GM12878 (cell line): ENCODE data around the gene LRRC61. TPM values are rescaled to one million over a fixed set of nuclear protein-coding genes. Genes with fewer than 3 reads are reported as not detected.

Experiments
- CBX5 ChIP-seq: sonication (generic); IDR thresholded peaks from 2 replicates; pipeline ENCODE4 v1.6.1; 2016; ENCODE audit warnings: low read depth, moderate library complexity, mild to moderate bottlenecking, inconsistent platforms
- CHD1 ChIP-seq: IDR thresholded peaks from 2 replicates; pipeline ENCODE4 v1.6.1; 2012; ENCODE audit warnings: low read depth, low read length, improper control_type of control experiment
- CHD4 ChIP-seq: fragments of 200-600 bp; sonication (generic); IDR thresholded peaks from 2 replicates; pipeline ENCODE4 v1.6.1; 2016; ENCODE audit warnings: mild to moderate bottlenecking
- EGR1 ChIP-seq, 2 experiments: IDR thresholded peaks; 1 replicate in 1 of 2; 2 replicates in 1 of 2; pipeline ENCODE4 v1.6.1; 2011 to 2012; ENCODE audit warnings: low read depth in 2 of 2, low read length in 2 of 2, borderline replicate concordance in 1 of 2, mild to moderate bottlenecking in 1 of 2, moderate library complexity in 1 of 2
- EP300 ChIP-seq, 2 experiments: fragments of 150-350 bp in 1 of 2; IDR thresholded peaks; 2 replicates each; pipeline ENCODE4 v1.6.1; 2011 to 2012; ENCODE audit warnings: low read depth in 2 of 2, low read length in 2 of 2, borderline replicate concordance in 1 of 2, improper control_type of control experiment in 1 of 2, inconsistent platforms in 1 of 2; ENCODE audit not compliant: control insufficient read depth in 1 of 2
- GABPA ChIP-seq: IDR thresholded peaks from 2 replicates; pipeline ENCODE4 v1.6.1; 2014; ENCODE audit warnings: antibody characterized with exemption, low read depth, mild to moderate bottlenecking, inconsistent platforms
- GATAD2B ChIP-seq: fragments of 450-650 bp; conservative IDR thresholded peaks from 2 replicates; pipeline ENCODE4 v1.6.1; 2017; ENCODE audit warnings: low read depth, mild to moderate bottlenecking, moderate library complexity
- IKZF2 ChIP-seq, 2 experiments: fragments of 450-650 bp; IDR thresholded peaks; 2 replicates each; pipeline ENCODE4 v1.6.1; 2017; ENCODE audit warnings: mild to moderate bottlenecking in 2 of 2, moderate library complexity in 2 of 2
- JUNB ChIP-seq: IDR thresholded peaks from 2 replicates; pipeline ENCODE4 v1.6.1; 2016; ENCODE audit warnings: antibody characterized with exemption, mild to moderate bottlenecking
- KDM1A ChIP-seq: fragments of 200-600 bp; sonication (generic); IDR thresholded peaks from 2 replicates; pipeline ENCODE4 v1.6.1; 2016; ENCODE audit warnings: borderline replicate concordance
- LARP7 ChIP-seq: fragments of 450-650 bp; IDR thresholded peaks from 2 replicates; pipeline ENCODE4 v1.6.1; 2017; ENCODE audit warnings: mild to moderate bottlenecking
- MEF2B ChIP-seq: fragments of 450-650 bp; IDR thresholded peaks from 2 replicates; pipeline ENCODE4 v1.6.1; 2018; ENCODE audit warnings: mild to moderate bottlenecking, moderate library complexity; ENCODE audit not compliant: partially characterized antibody, poor library complexity, severe bottlenecking
- MTA2 ChIP-seq: fragments of 450-650 bp; IDR thresholded peaks from 2 replicates; pipeline ENCODE4 v1.6.1; 2016; ENCODE audit warnings: low read depth, mild to moderate bottlenecking, moderate library complexity
- NBN ChIP-seq: fragments of 450-650 bp; IDR thresholded peaks from 2 replicates; pipeline ENCODE4 v1.6.1; 2016
- PAX8 ChIP-seq: fragments of 450-650 bp; IDR thresholded peaks from 2 replicates; pipeline ENCODE4 v1.6.1; 2017; ENCODE audit warnings: mild to moderate bottlenecking, moderate library complexity
- RAD51 ChIP-seq: fragments of 450-650 bp; IDR thresholded peaks from 2 replicates; pipeline ENCODE4 v1.6.1; 2016; ENCODE audit warnings: moderate library complexity, mild to moderate bottlenecking, inconsistent platforms
- RB1 ChIP-seq: fragments of 450-650 bp; formaldehyde crosslinking; IDR thresholded peaks from 2 replicates; pipeline ENCODE4 v1.6.1; 2017; ENCODE audit warnings: mild to moderate bottlenecking, borderline replicate concordance
- RFX5 ChIP-seq: IDR thresholded peaks from 2 replicates; pipeline ENCODE4 v1.6.1; 2011; ENCODE audit warnings: low read depth, low read length, improper control_type of control experiment
- SPI1 ChIP-seq: IDR thresholded peaks from 2 replicates; pipeline ENCODE4 v1.6.1; 2011; ENCODE audit warnings: low read depth, mild to moderate bottlenecking, low read length, moderate library complexity, borderline replicate concordance; ENCODE audit not compliant: insufficient read depth
- TBL1XR1 ChIP-seq: IDR thresholded peaks from 2 replicates; pipeline ENCODE4 v1.6.1; 2012; ENCODE audit warnings: low read depth, low read length, improper control_type of control experiment
- TCF3 ChIP-seq: IDR thresholded peaks from 2 replicates; pipeline ENCODE4 v1.6.1; 2012; ENCODE audit warnings: low read depth, mild to moderate bottlenecking, low read length, borderline replicate concordance; ENCODE audit not compliant: insufficient read depth
- ZBTB40 ChIP-seq: fragments of 450-650 bp; IDR thresholded peaks from 2 replicates; pipeline ENCODE4 v1.6.1; 2016; ENCODE audit warnings: mild to moderate bottlenecking, moderate library complexity, borderline replicate concordance
- polyA plus RNA-seq, 11 experiments: library from polyadenylated mRNA; depleted of rRNA in 4 of 11; unstranded in 6 of 11; stranded (reverse) in 5 of 11; fragments of >200 nt; fragmentation: Nextera tagmentation in 4 of 11; fragmentation: Illumina TruSeq in 1 of 11; extraction: Ambion mirVana in 4 of 11; extraction: Trizol in 1 of 11; gene quantifications; 1 replicate in 1 of 11; 2 replicates in 10 of 11; pipeline versions ENCODE4 v1.2.1 to v1.2.3, GENCODE V29; 2011 to 2016; ENCODE audit warnings: inconsistent platforms in 2 of 11, missing spikeins in 2 of 11, low read depth in 1 of 11
- total RNA-seq, 4 experiments: library from RNA; depleted of rRNA in 3 of 4; stranded (reverse); fragments of >200 nt in 3 of 4; fragmentation: Illumina TruSeq in 1 of 4; extraction: Trizol in 1 of 4; gene quantifications; 2 replicates each; pipeline versions ENCODE4 v1.2.1 to v1.2.3, GENCODE V29; 2013 to 2021
- TF ChIP-seq, protein P1 (sequence below): fragments of 450-650 bp; IDR thresholded peaks from 2 replicates; pipeline ENCODE4 v1.6.1; 2017; ENCODE audit warnings: low read depth, mild to moderate bottlenecking, moderate library complexity

LRRC61 gene
- total and polyA plus RNA-seq, 10 of the 15 experiments (the other 5 are each of a cell fraction or from before 2014, with no cell fraction given) = 1.4 to 54.2 (median 21.8) TPM

DNA sequence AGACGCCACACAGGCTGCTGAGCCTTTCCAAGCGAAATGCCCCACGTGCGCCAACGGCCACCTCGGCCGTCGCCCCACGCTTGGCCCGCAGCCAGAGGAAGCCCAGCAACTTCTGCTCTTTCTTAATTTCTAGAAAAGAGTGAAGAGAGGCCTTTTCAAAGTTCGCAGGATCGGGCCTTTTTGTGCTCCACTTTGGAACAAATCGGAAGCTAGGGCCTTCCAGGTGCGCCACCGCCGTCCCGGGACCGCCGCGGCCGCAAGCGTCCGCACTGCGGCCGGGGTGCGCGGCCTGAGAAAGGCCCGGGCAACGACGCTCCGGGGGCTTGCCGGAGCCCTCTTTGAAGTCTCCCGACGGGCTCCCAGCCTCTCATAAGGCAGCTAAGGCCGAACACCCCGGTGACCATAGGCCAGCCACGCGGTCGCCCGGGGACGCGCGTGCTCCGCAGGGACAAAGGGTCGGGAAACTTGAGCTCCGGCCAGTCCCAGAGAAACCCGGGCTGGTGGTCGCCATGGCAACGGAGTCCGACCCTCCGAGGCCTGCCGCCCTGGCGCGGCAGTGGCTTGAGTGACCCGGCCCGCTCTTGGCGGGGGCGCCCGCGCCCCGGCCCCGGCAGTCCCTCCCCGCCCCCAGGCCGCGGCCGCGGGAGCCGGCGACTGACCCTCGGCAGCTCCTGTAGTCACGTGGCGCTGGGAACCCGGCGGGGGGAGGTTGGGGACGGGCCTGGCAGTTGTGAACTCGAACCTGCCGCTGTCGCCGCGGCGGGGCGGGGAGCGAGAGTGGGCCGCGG lies 45.1 kb downstream of the LRRC61 start, which contains the start of gene REPIN1 (continued):
- TF ChIP-seq ZBTB40 (no peak), RAD51 (peak; percentile 59), SPI1 (no peak), RB1 (peak; percentile 51; the same call in 1 of the 2 replicates), MTA2 (no peak; the same call in 1 of the 2 replicates), EGR1 (IDR thresholded peaks at IDR 0.05; ENCODE audit: borderline replicate concordance in 1 of 2, low read depth in 2 of 2, low read length in 2 of 2) (peak; percentile 44 to 68), CBX5 (no peak; the same call in 1 of the 2 replicates), KDM1A (no peak), IKZF2 (IDR thresholded peaks at IDR 0.05) (peak in 1 of 2 experiments; percentile 89; a peak in 1 of 4 replicates), PAX8 (no peak), TCF3 (peak; percentile 76; the same call in 1 of the 2 replicates), EP300 (IDR thresholded peaks at IDR 0.05; ENCODE audit: borderline replicate concordance in 1 of 2, control insufficient read depth in 1 of 2, low read depth in 2 of 2, low read length in 2 of 2) (peak in 1 of 2 experiments; percentile 59; a peak in 1 of 4 replicates), CHD4 (no peak), MEF2B (peak; percentile 16), NBN (no peak; the same call in 1 of the 2 replicates), RFX5 (no peak), GABPA (no peak), CHD1 (no peak), LARP7 (peak; percentile 80), JUNB (no peak), TBL1XR1 (no peak), GATAD2B (peak; percentile 83)
- TF ChIP-seq, protein P1, sequence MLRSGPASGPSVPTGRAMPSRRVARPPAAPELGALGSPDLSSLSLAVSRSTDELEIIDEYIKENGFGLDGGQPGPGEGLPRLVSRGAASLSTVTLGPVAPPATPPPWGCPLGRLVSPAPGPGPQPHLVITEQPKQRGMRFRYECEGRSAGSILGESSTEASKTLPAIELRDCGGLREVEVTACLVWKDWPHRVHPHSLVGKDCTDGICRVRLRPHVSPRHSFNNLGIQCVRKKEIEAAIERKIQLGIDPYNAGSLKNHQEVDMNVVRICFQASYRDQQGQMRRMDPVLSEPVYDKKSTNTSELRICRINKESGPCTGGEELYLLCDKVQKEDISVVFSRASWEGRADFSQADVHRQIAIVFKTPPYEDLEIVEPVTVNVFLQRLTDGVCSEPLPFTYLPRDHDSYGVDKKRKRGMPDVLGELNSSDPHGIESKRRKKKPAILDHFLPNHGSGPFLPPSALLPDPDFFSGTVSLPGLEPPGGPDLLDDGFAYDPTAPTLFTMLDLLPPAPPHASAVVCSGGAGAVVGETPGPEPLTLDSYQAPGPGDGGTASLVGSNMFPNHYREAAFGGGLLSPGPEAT = peak; percentile 69; the same call in 1 of the 2 replicates
